Measurements from ENCODE around the gene ATG4D. TPM values are rescaled to one million over a fixed set of nuclear protein-coding genes. Genes with fewer than 3 reads are reported as not detected.
"Not testable (repeated sequence)": the region's sequence is repeated elsewhere in the genome, so short reads cannot be mapped to it uniquely, and the experiment has no call there.

Gene ATG4D
- total RNA-seq, 4 donors from 2014 or later: 4.4 to 22.1 (median 8.4) TPM

- Histone ChIP-seq H3K27me3 (peaks cover 3 to 5% of the 10 kb centered on the region in 2 donors), H3K27ac (no peak overlapping the region), H3K36me3 (no peaks in the 10 kb centered on the region), H3K4me3 (no peak overlapping the region), H3K9me3 (no peaks in the 10 kb centered on the region), H3K4me1 (no peaks in the 10 kb centered on the region)
- TF ChIP-seq POLR2A (IDR thresholded peaks at IDR 0.05) (no peak), CTCF (IDR thresholded peaks at IDR 0.05) (no peak)
- no peak for DNase-seq
- intact Hi-C loops (cut with DNase I; ENCODE audit: low total_unique reads): no loop called here
These were observed 20.5 kb upstream of the ATG4D start for GRCh38 chr19:10523135-10523636.

DNA sequence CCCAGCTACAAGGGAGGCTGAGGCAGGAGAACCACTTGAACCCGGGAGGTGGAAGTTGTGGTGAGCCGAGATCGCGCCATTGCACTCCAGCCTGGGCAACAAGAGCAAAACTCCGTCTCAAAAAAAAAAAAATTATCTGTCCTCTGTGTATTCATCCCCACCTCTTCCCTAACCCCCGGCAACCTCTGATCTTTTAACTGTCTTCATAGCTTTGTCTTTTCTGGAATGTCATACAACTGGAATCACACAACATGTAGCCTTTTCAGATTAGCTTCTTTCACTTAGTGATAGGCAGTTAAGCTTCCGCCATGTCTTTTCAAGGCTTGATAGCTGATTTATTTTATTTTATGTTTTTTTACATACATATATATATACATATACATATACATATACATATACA lies 18.1 kb upstream of the ATG4D start:
- H3K27ac ChIP-seq: no peak overlapping the region
- H3K9me3 ChIP-seq: no peaks in the 10 kb centered on the region
- H3K4me3 ChIP-seq: no peak overlapping the region
- intact Hi-C loops (cut with DNase I; ENCODE audit: low total_unique reads): no loop called here
- no peaks in the 10 kb centered on the region for H3K36me3 ChIP-seq
- no peak for DNase-seq
- no peaks in the 10 kb centered on the region for H3K4me1 ChIP-seq
- no peak for TF ChIP-seq CTCF (IDR thresholded peaks at IDR 0.05)
- no peak for TF ChIP-seq POLR2A (IDR thresholded peaks at IDR 0.05)
- H3K27me3 ChIP-seq: no peaks in the 10 kb centered on the region

GRCh38 chr19:10526887-10527286 lies 16.8 kb upstream of the ATG4D start:
- H3K27me3 ChIP-seq; H3K36me3 ChIP-seq; H3K9me3 ChIP-seq; DNase-seq; H3K4me1 ChIP-seq; H3K27ac ChIP-seq; H3K4me3 ChIP-seq; intact Hi-C loops (cut with DNase I; ENCODE audit: low total_unique reads): not testable (repeated sequence)

DNA sequence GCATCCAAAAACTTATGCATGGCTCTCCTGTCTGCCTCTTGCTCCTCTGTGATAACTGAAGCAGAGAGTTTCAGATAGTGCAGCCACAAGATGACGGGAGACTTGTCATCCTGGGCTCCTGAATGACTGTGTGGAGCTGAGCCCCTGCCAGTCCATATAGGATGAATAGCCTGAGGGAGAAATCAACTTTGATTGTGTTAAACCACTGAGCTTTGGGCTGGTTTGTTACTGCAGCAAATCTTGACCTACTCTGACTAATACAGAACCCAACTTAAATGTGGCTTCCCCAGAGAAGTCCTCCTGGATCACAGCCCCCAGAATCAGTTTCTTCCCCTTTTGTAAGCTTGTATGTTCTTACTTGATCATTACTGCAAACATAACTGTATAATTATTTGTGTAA lies 11.2 kb upstream of the ATG4D start:
- no peaks in the 10 kb centered on the region for H3K4me1 ChIP-seq
- no peak for DNase-seq
- H3K36me3 ChIP-seq: no peaks in the 10 kb centered on the region
- TF ChIP-seq POLR2A (IDR thresholded peaks at IDR 0.05) (no peak), CTCF (IDR thresholded peaks at IDR 0.05) (no peak)
- intact Hi-C loops (cut with DNase I; ENCODE audit: low total_unique reads): no loop called here
- no peaks in the 10 kb centered on the region for H3K27me3 ChIP-seq
- H3K9me3 ChIP-seq: no peaks in the 10 kb centered on the region
- no peak overlapping the region for H3K27ac ChIP-seq
- H3K4me3 ChIP-seq: no peak overlapping the region

GRCh38 chr19:10533646-10534386 lies 9.9 kb upstream of the ATG4D start:
- no peak for DNase-seq
- Histone ChIP-seq H3K36me3 (no peaks in the 10 kb centered on the region), H3K9me3 (no peaks in the 10 kb centered on the region), H3K27ac (no peak overlapping the region), H3K4me3 (no peak overlapping the region), H3K4me1 (no peaks in the 10 kb centered on the region), H3K27me3 (no peaks in the 10 kb centered on the region)
- TF ChIP-seq CTCF (IDR thresholded peaks at IDR 0.05) (no peak), POLR2A (IDR thresholded peaks at IDR 0.05) (no peak)
- intact Hi-C loops (cut with DNase I; ENCODE audit: low total_unique reads): no loop called here
